Neuronal stem cell (in vitro differentiated cells): ENCODE measurements around the gene FBXO10.

Source experiments
- DNase-seq: peaks from one replicate; pipeline ENCODE4 v3.0.0-alpha.2; 2013; ENCODE audit warnings: low spot score
- H2AFZ ChIP-seq: one replicate; pipeline ENCODE4 v1.6.1; 2013; ENCODE audit warnings: mild to moderate bottlenecking, low read length, inconsistent platforms
- H2AK5ac ChIP-seq: 2 replicates; pipeline ENCODE4 v1.6.1; 2013; ENCODE audit warnings: low read depth, mild to moderate bottlenecking, inconsistent platforms, low read length, moderate library complexity, mixed read lengths
- H2BK120ac ChIP-seq: 2 replicates; pipeline ENCODE4 v1.6.1; 2013; ENCODE audit warnings: low read depth, mild to moderate bottlenecking, inconsistent platforms, low read length, moderate library complexity, mixed read lengths
- H2BK12ac ChIP-seq: one replicate; pipeline ENCODE4 v1.6.1; 2013; ENCODE audit warnings: low read length, inconsistent platforms
- H2BK15ac ChIP-seq: 2 replicates; pipeline ENCODE4 v1.6.1; 2013; ENCODE audit warnings: mild to moderate bottlenecking, low read length, inconsistent platforms, mixed read lengths
- H2BK5ac ChIP-seq: one replicate; pipeline ENCODE4 v1.6.1; 2013; ENCODE audit warnings: inconsistent platforms, mild to moderate bottlenecking, low read length, moderate library complexity
- H3K14ac ChIP-seq: one replicate; pipeline ENCODE4 v1.6.1; 2013; ENCODE audit warnings: low read length, inconsistent platforms
- H3K18ac ChIP-seq: 2 replicates; pipeline ENCODE4 v1.6.1; 2013; ENCODE audit warnings: low read length, inconsistent platforms
- H3K23ac ChIP-seq: 2 replicates; pipeline ENCODE4 v1.6.1; 2013; ENCODE audit warnings: low read depth, mild to moderate bottlenecking, mixed read lengths, low read length, inconsistent platforms; ENCODE audit not compliant: poor library complexity
- H3K27ac ChIP-seq: replicated peaks from 3 replicates; pipeline ENCODE4 v1.5.1; 2013; ENCODE audit warnings: low read length, inconsistent platforms
- H3K27me3 ChIP-seq, 3 experiments: 2 replicates each; pipeline ENCODE4 v1.6.1; 2013; ENCODE audit warnings: low read length in 3 of 3, mild to moderate bottlenecking in 2 of 3, inconsistent platforms in 1 of 3, low read depth in 1 of 3, mixed read lengths in 1 of 3, moderate library complexity in 1 of 3; ENCODE audit not compliant: control insufficient read depth in 3 of 3, insufficient read depth in 3 of 3
- H3K36me3 ChIP-seq, 2 donors: replicated peaks in 1 of 2; 2 replicates each; pipeline ENCODE4 v1.6.1; 2013; ENCODE audit warnings: low read length in 2 of 2; ENCODE audit not compliant: control insufficient read depth in 2 of 2, insufficient read depth in 2 of 2
- H3K4ac ChIP-seq: 2 replicates; pipeline ENCODE4 v1.6.1; 2013; ENCODE audit warnings: inconsistent platforms, mild to moderate bottlenecking, low read length, moderate library complexity
- H3K4me1 ChIP-seq, 2 donors: 1 replicate in 1 of 2; 2 replicates in 1 of 2; pipeline ENCODE4 v1.6.1; 2013; ENCODE audit warnings: low read length in 2 of 2, low read depth in 1 of 2; ENCODE audit not compliant: control insufficient read depth in 2 of 2, insufficient read depth in 1 of 2
- H3K4me2 ChIP-seq: one replicate; pipeline ENCODE4 v1.6.1; 2013; ENCODE audit warnings: mild to moderate bottlenecking, low read length, inconsistent platforms; ENCODE audit not compliant: insufficient read depth, poor library complexity, severe bottlenecking
- H3K4me3 ChIP-seq, 2 donors: 2 replicates each; pipeline ENCODE4 v1.5.1; 2013; ENCODE audit warnings: low read length in 2 of 2, mild to moderate bottlenecking in 2 of 2, inconsistent platforms in 1 of 2, moderate library complexity in 1 of 2
- H3K79me1 ChIP-seq: one replicate; pipeline ENCODE4 v1.6.1; 2013; ENCODE audit warnings: low read depth, mild to moderate bottlenecking, inconsistent platforms, low read length, moderate library complexity
- H3K9ac ChIP-seq: one replicate; pipeline ENCODE4 v1.6.1; 2013; ENCODE audit warnings: mild to moderate bottlenecking, low read depth, low read length, inconsistent platforms; ENCODE audit not compliant: poor library complexity
- H3K9me3 ChIP-seq, 2 donors: replicated peaks in 1 of 2; 2 replicates each; pipeline versions ENCODE3 to v1.6.1; 2013; ENCODE audit warnings: low read length in 2 of 2, mild to moderate bottlenecking in 2 of 2, inconsistent platforms in 1 of 2, low read depth in 1 of 2, mixed read lengths in 1 of 2, moderate library complexity in 1 of 2; ENCODE audit not compliant: control insufficient read depth in 2 of 2, insufficient read depth in 1 of 2
- H4K8ac ChIP-seq: one replicate; pipeline ENCODE4 v1.6.1; 2013; ENCODE audit warnings: low read depth, mild to moderate bottlenecking, inconsistent platforms, low read length, moderate library complexity
- H4K91ac ChIP-seq: one replicate; pipeline ENCODE4 v1.6.1; 2013; ENCODE audit warnings: low read length, low read depth, mild to moderate bottlenecking, inconsistent platforms; ENCODE audit not compliant: poor library complexity
- WGBS, 2 donors: extraction: QIAGEN DNeasy Blood & Tissue Kit; methylation state at CpG; one replicate each; pipeline ENCODE4 v1.1.7; 2013; ENCODE audit warnings: missing lambda C conversion rate in 2 of 2, mixed read lengths in 1 of 2; ENCODE audit not compliant: insufficient read length in 2 of 2, insufficient replicate concordance in 1 of 2; ENCODE audit errors: extremely low coverage in 2 of 2; 5-methylcytosine and 5-hydroxymethylcytosine counted together

Gene FBXO10

GRCh38 chr9:37593883-37594448, 17.8 kb upstream of the FBXO10 start:
- Histone ChIP-seq H3K23ac (no peak overlapping the region), H2BK120ac (no peak overlapping the region), H2BK12ac (no peak overlapping the region), H3K4me1 (peaks cover 2 to 4% of the 10 kb centered on the region in 2 donors), H3K4ac (no peak overlapping the region), H2BK5ac (no peak overlapping the region), H4K91ac (no peak overlapping the region), H3K36me3 (peaks cover 0 to 19% of the 10 kb centered on the region in 2 donors), H4K8ac (no peak overlapping the region), H3K27me3 (peaks cover 0 to 5% (median 2%) of the 10 kb centered on the region in 3 experiments), H3K9me3 (no peaks in the 10 kb centered on the region), H3K79me1 (peaks cover 3% of the 10 kb centered on the region), H3K18ac (no peak overlapping the region), H3K27ac (no peak overlapping the region), H2AK5ac (no peak overlapping the region), H3K14ac (no peak overlapping the region), H3K9ac (no peak overlapping the region), H3K4me2 (no peak overlapping the region), H2BK15ac (no peak overlapping the region), H2AFZ (peak overlapping the region; percentile 84), H3K4me3 (no peak overlapping the region)
- no CpG with 5 or more reads among the region's 6 CpGs for WGBS, 2 donors
- no peak for DNase-seq

GRCh38 chr9:37592108-37592951, 16.1 kb upstream of the FBXO10 start, which contains the start of gene TOMM5:
TSS of gene TOMM5 (minus strand) at chr9:37592597. CDS start at chr9:37592532, 65 bp downstream.
- Histone ChIP-seq H3K9me3 (no peaks in the 10 kb centered on the region), H3K9ac (peak within 1 kb of the TSS; percentile 98), H3K4me1 (peaks cover 2 to 4% of the 10 kb centered on the region in 2 donors), H3K27ac (peak within 1 kb of the TSS; percentile 66), H3K14ac (peak within 1 kb of the TSS; percentile 98), H2BK12ac (peak within 1 kb of the TSS; percentile 94), H3K18ac (peak within 1 kb of the TSS; percentile 98), H3K36me3 (peaks cover 8 to 35% of the 10 kb centered on the region in 2 donors), H3K4me2 (peak within 1 kb of the TSS; percentile 85), H3K23ac (peak within 1 kb of the TSS; percentile 97), H4K8ac (peak within 1 kb of the TSS; percentile 75), H2BK15ac (peak within 1 kb of the TSS; percentile 94), H2AK5ac (peak within 1 kb of the TSS; percentile 97), H3K4ac (peak within 1 kb of the TSS; percentile 86), H3K27me3 (peaks cover 0 to 5% (median 2%) of the 10 kb centered on the region in 3 experiments), H3K79me1 (peaks cover 3% of the 10 kb centered on the region), H2BK120ac (no peak within 1 kb of the TSS), H2AFZ (peak within 1 kb of the TSS; percentile 97), H3K4me3 (peak within 1 kb of the TSS; percentile 90 to 100), H2BK5ac (peak within 1 kb of the TSS; percentile 98), H4K91ac (no peak within 1 kb of the TSS)
- WGBS, 2 donors, result no CpG with 5 or more reads among the region's 72 CpGs
- DNase-seq, result peak; percentile 70

- Histone ChIP-seq H3K18ac (no peak overlapping the region), H3K14ac (no peak overlapping the region), H3K27ac (no peak overlapping the region), H3K36me3 (peaks cover 27 to 83% of the 10 kb centered on the region in 2 donors), H2BK120ac (no peak overlapping the region), H3K9me3 (no peaks in the 10 kb centered on the region), H3K79me1 (peaks cover 3% of the 10 kb centered on the region), H3K4me2 (no peak overlapping the region), H3K4me3 (no peak overlapping the region), H3K4me1 (peaks cover 2 to 4% of the 10 kb centered on the region in 2 donors), H3K27me3 (no peaks in the 10 kb centered on the region), H2BK12ac (no peak overlapping the region), H3K9ac (no peak overlapping the region), H3K4ac (no peak overlapping the region), H4K91ac (no peak overlapping the region), H3K23ac (no peak overlapping the region), H2AK5ac (no peak overlapping the region), H2AFZ (no peak overlapping the region), H2BK15ac (no peak overlapping the region), H4K8ac (no peak overlapping the region), H2BK5ac (no peak overlapping the region)
- no peak for DNase-seq
- WGBS, 2 donors, result no CpG with 5 or more reads among the region's 4 CpGs
Measured at GRCh38 chr9:37587521-37587920, 11.3 kb upstream of the FBXO10 start.

- Histone ChIP-seq H4K8ac (no peak overlapping the region), H3K4me1 (no peaks in the 10 kb centered on the region), H2BK120ac (no peak overlapping the region), H3K27me3 (no peaks in the 10 kb centered on the region), H3K9me3 (no peaks in the 10 kb centered on the region), H3K4me2 (no peak overlapping the region), H3K27ac (no peak overlapping the region), H3K23ac (no peak overlapping the region), H3K14ac (no peak overlapping the region), H3K18ac (no peak overlapping the region), H3K4ac (no peak overlapping the region), H3K36me3 (peaks cover 29 to 96% of the 10 kb centered on the region in 2 donors), H4K91ac (no peak overlapping the region), H3K4me3 (no peak overlapping the region), H2BK12ac (no peak overlapping the region), H2BK5ac (no peak overlapping the region), H2BK15ac (no peak overlapping the region), H3K79me1 (no peaks in the 10 kb centered on the region), H2AK5ac (no peak overlapping the region), H3K9ac (no peak overlapping the region), H2AFZ (no peak overlapping the region)
- WGBS, 2 donors, result no CpG with 5 or more reads among the region's 3 CpGs
- DNase-seq, result no peak
Measured at GRCh38 chr9:37583522-37584121, 7.4 kb upstream of the FBXO10 start.
